ENCODE results near the gene RASGEF1C.
A peak's percentile ranks its signal among the peaks of the same experiment; 100 is the strongest.
"Not testable (repeated sequence)": the region's sequence is repeated elsewhere in the genome, so short reads cannot be mapped to it uniquely, and the experiment has no call there.

The RASGEF1C gene

DNA sequence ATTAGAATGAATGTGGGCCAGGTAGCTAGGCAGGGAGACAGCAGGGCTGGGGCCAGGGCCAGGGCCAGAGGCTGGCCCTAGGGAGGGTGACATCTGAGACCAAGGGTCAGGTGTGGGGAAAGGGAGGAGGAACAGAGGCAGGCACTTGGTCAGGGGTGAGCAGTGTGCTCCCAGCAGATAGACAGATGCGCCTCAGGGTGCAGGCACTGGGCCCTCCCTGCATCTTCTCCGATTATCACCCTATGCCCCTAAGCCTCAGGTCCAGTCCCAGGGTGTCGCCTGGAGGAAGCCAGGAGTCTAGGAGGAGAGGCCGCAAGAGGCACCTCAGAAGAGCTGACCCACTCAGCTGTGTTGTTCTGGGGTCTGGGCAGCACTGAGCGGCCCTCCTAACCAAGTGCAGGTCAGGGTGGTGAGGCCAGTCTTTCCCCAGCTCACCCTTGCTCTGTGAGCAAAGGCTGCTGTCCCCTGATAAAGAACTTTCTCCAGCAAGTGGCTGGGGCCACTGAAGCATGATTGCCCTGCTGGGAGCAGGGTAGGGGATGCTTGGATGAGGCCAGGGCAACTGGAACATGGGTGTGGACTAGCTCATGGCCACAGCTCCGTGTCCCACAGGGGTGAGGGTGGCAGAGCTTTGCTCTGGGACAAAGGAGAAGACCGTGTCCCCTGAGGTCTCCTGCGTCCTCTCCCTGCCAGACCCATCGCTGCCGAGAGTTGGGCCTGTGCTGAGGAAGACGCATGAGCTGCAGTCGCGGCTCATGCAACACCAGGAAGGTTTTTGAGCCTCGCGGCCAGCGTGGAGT is 2.1 kb upstream of the RASGEF1C start:
- no peak for DNase-seq

DNA sequence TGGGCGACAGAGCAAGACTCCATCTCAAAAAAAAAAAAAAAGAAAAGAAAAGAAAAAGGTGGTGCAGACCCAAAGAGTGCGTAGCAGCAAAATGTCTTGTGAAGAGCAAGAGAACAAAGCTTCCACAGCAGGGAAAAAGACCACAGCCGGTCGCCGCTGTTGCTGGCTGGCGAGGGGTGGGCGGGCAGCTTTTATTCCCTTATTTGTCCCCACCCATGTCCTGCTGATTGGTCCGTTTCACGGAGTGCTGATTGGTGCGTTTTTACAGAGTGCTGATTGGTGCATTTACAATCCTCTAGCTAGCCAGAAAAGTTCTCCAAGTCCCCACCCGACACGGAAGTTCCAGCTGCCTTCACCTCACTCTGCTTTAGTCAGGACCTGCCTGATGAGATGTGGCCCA is 1.1 kb upstream of the RASGEF1C start:
- not testable (repeated sequence) for DNase-seq

DNA sequence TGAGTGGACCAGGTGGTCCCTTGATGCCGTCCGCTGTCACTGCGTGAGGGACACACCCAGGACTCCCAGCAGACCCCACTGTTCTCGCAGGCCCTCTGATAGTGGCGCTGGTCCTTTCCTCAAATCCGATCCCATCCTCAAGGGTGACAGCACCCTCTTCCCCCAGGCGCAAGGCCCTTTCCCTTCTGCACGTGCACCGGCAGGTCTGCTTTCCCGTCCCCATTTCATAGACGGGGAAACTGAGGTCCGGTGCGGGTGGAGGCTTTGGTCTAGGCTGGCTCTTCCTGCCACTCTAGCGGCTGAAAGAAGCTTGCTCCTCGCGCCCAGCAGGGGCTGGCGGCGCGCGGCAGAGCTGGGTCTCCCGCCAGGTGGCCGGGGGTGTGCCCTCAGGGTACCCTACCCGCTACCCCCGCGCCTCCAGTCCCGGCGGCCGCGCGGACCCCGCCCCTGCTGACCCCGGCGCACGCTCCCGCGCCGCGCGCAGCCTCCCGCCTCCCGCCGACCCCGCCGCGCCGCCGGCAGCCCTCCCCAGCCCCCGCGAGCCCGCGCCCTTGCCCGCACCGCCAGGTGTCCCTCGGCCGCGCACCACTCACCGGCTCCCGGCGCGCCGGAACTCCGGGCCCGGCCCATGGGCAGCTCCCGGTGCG is 453 bp downstream of the RASGEF1C start:
- peak; percentile 13 for DNase-seq

DNA sequence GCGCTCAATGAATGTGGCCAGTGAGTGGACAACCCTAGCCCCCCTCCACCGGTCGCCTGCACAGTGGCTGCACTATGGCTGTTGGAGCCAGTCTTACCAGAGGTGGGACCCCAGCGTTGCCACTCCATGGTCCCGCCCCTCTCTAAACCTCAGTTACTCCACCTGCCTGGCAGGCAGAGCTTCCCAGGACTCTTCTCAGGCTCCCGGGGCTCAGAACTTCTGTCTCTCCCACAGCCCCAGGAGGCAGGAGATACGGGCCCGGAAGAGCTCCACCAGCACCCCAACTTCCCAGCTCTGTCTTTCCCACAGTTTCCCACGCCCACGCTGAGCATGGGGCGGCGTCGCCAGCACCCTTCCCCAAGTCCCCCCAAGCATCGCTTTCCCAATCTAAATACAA is 975 bp downstream of the RASGEF1C start:
- DNase-seq = no peak

DNA sequence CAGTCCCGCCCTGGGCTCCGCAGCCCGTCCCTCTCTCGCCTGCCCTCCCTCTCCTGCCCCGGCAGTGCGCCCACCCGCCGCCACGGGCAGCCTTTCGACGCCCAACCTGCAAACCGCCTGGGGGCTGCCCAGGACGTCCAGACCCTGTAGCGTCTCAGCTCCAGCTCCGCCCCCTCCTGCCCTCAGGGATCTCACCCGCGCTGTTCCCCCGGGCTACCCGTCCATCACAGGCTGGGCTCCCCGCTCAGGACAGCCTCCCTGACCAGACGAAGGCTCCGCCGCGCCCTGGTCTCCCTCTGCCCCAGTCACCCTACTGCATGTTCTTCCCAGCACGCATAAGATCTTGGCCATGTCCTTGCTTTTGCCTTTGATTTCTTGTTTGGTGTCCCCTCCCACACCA is 1.4 kb downstream of the RASGEF1C start:
- no peak for DNase-seq

DNA sequence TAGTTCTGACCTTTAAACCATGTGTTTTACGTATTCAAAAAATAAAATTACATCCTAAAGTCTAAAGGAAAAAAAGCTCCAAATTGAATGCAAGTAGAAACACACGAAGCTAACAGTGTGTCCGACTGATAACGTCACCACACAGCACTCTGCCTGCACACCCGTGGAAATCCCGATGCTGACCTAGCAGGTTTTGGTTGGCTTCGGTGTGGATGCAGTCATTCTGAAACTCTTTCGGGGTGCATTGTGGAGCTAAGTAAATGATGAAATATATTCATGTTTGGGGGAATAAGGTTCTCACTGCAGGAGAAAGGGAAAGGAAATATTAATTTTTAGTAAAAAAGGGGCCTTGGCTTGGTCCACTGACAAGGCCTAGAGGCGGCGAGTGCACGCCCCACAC is 2.0 kb downstream of the RASGEF1C start:
- DNase-seq = no peak

DNA sequence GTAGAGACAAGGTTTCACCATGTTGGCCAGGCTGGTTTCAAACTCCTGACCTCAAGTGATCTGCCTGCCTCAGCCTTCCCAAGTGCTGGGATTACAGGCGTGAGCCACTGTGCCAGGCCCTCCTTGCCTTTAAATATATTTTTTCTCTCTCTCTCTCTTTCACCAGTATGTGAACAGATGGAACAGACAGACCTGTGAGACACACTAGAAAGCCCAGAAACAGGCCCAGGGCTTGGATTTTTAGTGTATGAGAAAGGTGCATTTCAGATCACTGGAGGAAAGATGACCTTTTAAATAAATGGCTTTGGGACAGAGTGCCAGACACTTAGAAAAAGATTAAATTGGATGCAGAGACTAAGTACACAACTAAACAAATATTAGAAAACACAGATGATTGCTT is 3.1 kb downstream of the RASGEF1C start:
- DNase-seq = no peak

DNA sequence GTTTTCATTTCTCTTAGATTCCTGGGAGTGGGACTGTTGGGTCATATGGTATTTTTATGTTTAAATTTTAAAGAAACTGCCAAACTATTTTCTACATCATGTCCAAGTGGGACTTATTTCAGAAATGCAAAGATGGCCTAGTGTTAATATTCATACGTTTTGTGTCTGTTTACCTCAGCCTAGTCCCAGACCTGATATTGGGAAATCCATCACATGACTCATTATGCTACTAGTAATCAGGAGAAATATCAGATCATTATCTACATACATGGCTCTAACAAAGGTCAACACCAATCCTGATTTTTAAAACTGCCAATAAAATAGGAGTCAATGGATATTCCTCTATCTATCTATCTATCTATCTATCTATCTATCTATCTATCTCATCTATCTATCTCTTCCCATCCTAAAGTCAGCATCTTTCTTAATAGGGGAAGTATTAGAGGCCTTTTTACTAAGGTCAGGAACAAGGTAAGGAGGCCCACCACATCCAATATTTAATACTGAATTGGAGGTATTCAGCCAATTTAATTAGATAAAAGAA is 4.7 kb downstream of the RASGEF1C start:
- DNase-seq = no peak

DNA sequence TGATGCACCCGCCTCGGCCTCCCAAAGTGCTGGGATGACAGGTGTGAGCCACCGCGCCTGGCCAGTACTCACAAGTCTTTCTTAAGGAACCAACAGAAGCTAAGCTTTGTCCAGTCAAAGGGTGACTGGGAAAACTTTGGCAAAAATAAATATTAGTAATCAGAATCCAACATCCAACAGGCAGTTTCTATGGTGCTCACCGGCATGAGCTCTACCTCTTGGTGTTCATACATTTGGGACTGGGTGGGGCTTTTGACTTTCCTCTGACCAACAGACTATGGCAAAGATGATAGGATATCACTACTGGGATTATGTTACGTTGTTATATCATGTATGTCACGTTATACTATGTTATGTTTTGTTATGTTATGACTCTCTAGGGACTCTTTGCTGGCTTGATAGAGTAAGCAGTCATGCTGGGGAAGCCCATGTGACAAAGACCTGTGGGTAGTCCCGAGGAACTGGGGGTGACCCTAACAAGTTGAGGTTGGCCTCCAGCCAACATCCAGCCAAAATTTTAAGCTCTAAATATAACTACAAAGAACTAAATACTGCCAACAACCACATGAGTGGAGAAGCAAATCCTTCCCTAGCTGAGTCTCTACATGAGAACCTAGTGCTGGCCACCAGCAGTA is 6.0 kb downstream of the RASGEF1C start:
- no peak for DNase-seq

DNA sequence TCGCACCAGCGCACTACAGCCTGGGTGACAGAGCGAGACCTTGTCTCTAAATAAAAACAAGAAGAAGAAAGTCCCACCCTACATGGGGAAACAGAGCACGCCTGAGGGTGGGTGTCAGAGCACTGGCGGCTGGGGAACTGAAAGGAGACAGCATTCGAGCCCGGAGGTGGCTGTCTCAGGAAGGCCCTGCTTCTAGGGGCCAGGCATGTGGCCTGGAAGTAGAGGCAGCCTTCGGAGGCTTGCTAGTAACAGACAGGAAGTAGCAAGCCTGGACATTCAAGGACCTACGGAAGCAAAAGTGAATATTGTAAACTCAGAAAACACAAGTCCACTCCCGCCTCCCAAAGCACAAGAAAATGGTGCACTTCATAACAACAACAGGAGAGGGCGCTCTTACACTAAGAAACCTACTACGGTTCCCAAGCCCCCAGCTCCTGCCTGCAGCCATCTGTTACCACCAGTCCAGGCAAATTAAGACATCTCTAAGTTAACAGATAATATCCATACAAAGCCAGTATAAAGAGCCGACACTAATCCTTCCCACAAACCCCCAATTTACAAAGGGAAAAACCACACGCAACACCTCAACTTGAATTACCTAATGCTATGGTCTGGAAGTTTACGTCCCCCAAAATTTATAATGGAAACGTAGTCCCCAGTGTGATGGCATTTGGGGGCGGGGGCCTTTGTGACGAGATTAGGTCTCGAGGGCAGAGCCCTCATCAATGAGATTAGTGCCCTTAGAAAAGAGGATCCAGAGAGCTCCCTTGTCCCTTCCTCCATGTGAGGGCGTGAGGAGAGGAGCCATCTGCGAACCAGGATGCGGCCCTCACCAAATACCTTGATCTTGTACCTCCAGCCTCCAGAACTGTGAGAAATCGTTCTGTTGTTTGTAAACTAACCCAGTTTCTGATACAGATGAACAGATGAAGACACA is 7.7 kb downstream of the RASGEF1C start:
- DNase-seq = no peak

DNA sequence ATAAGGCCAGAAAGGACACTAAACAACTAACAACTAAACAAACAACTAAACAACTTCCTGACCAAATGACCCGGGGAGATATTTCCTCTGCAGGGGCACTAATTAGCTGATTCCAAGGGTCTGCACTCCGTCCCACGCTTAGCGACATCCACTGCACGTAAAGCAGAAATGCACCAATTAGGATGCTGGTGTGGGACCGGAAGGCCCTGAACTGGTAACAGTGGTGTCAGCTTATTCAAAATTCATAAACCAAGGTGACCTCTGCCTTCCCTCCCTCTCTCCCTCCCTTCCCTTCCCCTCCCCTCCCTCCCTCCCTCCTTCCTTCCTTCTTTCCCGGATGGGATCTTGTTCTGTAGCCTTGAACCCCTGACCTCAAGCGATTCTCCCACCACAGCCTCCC is 9.6 kb downstream of the RASGEF1C start:
- no peak for DNase-seq

DNA sequence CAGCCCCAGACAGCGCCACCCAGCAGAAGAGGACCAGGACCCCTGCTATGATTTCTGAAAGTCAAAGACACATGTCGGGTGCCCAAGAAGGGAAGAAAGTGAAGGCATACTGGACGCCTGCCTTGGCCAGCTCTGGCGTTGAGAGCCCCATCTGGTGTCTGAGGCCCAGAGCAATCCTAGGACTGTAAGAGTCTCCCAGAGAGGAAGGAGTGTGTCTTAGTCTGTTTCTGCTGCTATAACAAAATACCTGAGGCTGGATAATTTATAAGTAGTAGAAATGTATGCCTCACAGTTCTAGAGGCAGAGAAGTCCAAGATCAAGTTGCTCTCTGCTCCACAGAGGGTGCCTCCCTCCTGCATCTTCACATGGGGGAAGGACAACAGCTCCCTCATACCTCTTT is 10.8 kb downstream of the RASGEF1C start:
- no peak for DNase-seq

DNA sequence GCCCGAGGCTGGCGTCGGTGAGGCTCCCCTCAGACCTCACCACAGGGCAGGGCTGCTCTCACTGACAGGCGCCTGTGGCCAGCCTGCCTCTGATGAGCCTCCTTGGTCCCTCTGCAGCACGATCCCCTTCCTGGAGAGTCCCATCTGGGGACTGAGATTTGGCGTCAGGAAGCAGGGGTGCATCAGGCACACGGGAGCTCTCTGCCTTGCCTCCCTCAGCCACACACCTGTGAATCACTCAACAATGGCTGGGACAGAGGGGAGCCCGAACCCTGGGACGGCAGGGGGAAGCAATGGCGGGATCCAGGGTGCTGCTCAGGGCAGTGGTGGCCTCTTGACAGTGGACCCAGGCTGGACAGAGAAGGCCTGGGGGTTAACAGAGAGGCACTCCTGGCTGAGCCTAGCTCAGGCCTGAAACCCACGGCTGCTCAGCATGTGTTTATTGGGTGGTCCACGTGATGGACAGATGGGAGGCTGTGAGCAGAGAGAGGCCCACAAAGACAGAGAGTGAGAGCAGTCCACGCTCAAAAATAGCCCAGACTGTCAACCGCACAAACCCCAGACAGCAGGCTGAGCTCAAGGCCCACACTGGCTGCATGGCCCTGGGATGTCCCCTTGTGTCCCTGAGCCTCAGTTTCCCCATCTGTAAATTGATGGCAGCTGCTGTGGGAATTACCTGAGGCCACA is 11.9 kb downstream of the RASGEF1C start:
- no peak for DNase-seq

DNA sequence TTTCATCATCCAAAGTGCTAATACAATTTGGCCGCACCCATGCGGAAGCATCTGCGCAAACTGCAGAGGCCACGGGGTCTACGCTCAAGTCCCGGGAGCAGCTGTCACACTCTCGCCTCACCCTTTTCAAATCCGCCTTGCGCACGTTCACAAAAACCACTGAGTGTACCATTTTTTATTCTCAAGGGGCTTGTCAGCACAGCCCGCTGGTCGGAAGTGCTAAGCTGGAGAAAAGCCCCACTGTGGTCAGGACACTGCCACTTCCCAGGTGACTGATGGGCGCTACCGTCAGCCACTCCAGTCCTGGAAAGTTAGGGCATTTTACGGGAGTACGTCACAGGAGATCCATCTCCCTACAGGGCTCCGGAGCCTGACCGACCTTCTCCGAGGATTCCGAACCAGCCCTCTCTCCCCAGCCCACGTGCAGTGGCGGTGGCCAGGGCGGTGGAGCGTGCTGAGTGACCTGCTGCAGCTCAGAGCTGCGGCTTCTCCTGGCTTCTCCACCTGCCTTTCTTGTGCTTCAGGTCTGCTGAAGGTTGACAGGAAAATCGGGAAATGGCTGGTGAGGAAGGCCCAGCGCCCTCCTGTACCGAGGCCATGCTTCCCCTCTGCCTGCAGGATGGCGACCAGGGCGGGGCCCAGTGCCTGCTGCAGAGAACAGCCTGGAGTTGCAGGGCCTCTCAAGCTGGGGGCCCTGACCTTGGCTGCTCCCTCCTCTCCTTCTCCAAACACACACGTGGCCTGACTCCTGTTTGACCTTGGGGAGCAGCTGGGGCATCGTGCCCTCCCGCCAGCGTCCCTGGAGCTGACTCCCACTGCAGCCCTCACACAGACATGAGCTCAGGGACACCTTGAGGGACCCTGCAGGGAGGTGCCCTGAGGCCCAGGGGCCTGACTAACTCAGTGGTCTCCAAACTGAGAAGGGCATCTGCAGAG is 14.3 kb downstream of the RASGEF1C start:
- DNase-seq = no peak

DNA sequence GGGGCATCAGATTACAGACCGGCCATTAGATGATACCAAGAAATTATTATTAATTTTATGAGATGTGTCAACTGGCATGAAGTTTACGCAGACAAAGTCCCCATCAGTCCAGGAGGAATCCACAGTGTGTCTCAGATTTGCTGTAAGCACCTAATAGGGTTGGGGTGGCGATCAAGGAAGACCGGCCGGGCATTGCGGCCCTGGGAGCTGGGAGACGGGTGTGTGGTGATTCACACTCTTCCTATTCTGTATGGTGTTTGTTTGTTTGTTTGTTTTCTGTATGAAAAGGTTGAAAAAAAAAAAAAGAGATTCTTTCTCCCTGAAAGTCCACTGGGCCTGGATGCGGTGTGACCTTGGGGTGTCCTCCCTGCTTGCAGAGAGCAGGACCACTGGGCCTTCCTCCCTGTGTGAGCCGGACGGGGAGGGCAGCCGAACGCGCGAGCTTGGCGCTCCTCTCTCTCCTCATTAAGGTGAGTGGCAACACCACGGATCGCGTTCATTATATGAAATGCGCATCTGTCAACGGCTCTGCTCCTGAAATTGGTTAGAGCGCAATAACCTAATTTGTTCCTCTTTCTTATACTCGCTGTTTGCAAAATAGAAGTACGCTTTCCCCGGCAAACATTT is 15.1 kb downstream of the RASGEF1C start:
- no peak for DNase-seq

DNA sequence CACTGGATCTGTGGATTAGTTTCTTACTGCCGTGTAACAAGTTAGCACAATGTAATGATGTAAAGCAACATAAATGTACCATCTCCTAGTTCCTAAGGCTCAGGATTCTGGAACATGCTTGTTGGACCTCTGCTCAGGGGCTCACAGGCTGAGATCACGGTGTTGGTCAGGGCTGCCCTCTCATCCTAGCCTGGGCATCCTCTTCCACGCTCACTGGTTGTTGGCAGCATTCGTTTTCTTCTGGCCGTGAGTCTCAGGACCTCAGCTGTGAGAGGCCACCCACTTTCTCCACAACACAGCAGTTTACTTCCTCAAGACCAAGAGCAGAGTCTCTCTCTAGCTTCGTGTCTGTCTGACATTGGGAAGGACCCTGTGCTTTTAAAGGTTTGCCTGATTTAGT is 17.3 kb downstream of the RASGEF1C start:
- no peak for DNase-seq

DNA sequence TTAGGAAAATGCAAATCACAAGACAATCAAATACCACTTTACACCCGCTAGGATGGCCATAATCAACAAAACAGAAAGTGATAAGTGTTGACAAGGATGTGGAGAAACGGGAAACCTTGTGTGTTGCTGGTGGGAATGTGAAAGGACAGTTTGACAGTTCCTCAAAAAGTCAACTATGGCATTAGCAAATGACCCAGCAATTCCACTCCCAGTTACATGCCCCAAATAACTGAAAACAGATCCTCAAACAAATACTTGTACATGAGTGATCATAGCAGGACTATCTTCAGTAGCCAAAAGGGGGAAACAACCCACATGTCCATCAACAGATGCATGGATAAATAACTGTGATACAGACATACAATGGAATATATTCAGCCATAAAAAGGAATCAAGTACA is 21.2 kb downstream of the RASGEF1C start:
- DNase-seq = no peak

DNA sequence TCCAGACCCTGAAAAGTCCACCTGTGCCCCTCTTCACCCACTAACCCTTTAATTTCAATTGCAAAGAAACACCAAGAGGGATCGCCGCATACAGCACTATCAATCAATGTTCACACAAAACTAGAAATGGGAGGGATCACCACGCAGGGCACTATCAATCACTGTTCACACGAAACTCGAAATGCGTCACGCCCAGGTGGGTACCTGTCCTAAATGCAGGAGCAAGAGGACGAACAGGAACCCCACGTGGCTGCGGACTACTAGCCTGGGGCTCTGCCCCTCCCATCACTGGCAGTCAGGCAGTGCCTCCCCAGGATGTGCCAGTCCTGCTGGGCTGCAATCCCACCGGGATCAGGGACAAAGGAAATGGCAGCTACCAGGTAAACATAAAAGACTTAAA is 28.2 kb downstream of the RASGEF1C start:
- DNase-seq = no peak

DNA sequence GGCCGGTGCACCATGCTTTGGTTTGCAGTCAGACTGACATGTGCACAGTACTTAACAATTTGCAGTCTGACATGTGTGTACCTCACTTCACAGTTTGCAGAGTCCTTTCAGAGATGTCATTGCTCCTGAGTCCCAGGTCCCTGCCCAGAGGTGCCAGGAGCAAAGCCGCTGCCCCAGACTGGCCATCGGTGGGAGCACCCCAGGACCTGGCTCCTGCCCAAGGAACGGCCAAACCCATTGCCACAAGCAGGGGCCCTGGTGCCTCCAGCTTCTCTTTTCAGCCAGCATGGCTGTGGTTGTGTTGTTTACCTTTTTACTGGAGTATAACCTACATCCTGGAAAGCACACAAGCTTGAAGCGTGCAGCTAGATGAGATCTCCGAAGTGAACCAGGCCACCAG is 28.6 kb downstream of the RASGEF1C start:
- no peak for DNase-seq
